PC-9 (cell line): ENCODE measurements around the gene CALD1. TPM values are rescaled to one million over a fixed set of nuclear protein-coding genes. Genes with fewer than 3 reads are reported as not detected.

Source experiments
- BruUV-seq: library from RNA; stranded (reverse); fragments of 400-500 nt; replicated peaks from 2 replicates; lab custom pipeline; 2021; lab: Mats Ljungman, UMichigan
- CTCF ChIA-PET: fragments of 300-600 bp; sonication (Branson Sonifier 250); formaldehyde crosslinking; loops from one replicate; lab custom pipeline; 2022; ENCODE audit warnings: antibody characterized with exemption; lab: Charles Lee
- POLR2A ChIA-PET: fragments of 300-600 bp; sonication (Branson Sonifier 250); formaldehyde crosslinking; loops from one replicate; lab custom pipeline; 2022; ENCODE audit warnings: antibody characterized with exemption; ENCODE audit not compliant: unreplicated experiment; lab: Charles Lee
- DNase-seq, 2 experiments: peaks; one replicate each; pipeline versions ENCODE4 v3.0.0 to v3.0.0-alpha.2; 2015 to 2022; ENCODE audit warnings: mixed read lengths in 1 of 2
- H2AFZ ChIP-seq: fragments of 200-600 bp; sonication (generic); 2 replicates; pipeline ENCODE4 v1.8.1; 2017; ENCODE audit warnings: antibody characterized with exemption
- H3F3A ChIP-seq: fragments of 200-600 bp; sonication (generic); 2 replicates; pipeline ENCODE4 v1.8.1; 2017; ENCODE audit warnings: antibody characterized with exemption, mild to moderate bottlenecking, low read depth; ENCODE audit not compliant: insufficient read depth
- H3K27ac ChIP-seq: fragments of 200-600 bp; sonication (generic); 2 replicates; pipeline ENCODE4 v1.6.1; 2016; ENCODE audit warnings: mixed run types
- H3K27me3 ChIP-seq: fragments of 200-600 bp; sonication (generic); 2 replicates; pipeline ENCODE4 v1.6.1; 2016; ENCODE audit warnings: low read depth, mixed run types; ENCODE audit not compliant: insufficient read depth
- H3K36me3 ChIP-seq: fragments of 200-600 bp; sonication (generic); 2 replicates; pipeline ENCODE4 v1.6.1; 2016; ENCODE audit warnings: low read depth, mixed run types
- H3K4me1 ChIP-seq: fragments of 200-600 bp; sonication (generic); replicated peaks from 2 replicates; pipeline ENCODE4 v1.6.1; 2016; ENCODE audit warnings: mixed run types; ENCODE audit not compliant: insufficient read depth
- H3K4me2 ChIP-seq: fragments of 200-600 bp; sonication (generic); 2 replicates; pipeline ENCODE4 v1.6.1; 2017; ENCODE audit warnings: mixed run types
- H3K4me3 ChIP-seq: fragments of 200-600 bp; sonication (generic); 2 replicates; pipeline ENCODE4 v1.6.1; 2016; ENCODE audit warnings: mixed run types
- H3K79me2 ChIP-seq: fragments of 200-600 bp; sonication (generic); 2 replicates; pipeline ENCODE4 v1.6.1; 2017; ENCODE audit warnings: low read depth, mixed run types
- H3K9me2 ChIP-seq: fragments of 200-600 bp; sonication (generic); 2 replicates; pipeline ENCODE4 v1.8.1; 2017; ENCODE audit warnings: mild to moderate bottlenecking; ENCODE audit not compliant: insufficient read depth
- H3K9me3 ChIP-seq: fragments of 200-600 bp; sonication (generic); 2 replicates; pipeline ENCODE4 v1.8.1; 2016; ENCODE audit warnings: low read depth; ENCODE audit not compliant: insufficient read depth
- H4K20me1 ChIP-seq: fragments of 200-600 bp; sonication (generic); 2 replicates; pipeline ENCODE4 v1.8.1; 2017; ENCODE audit not compliant: insufficient read depth
- CTCF ChIP-seq: fragments of 200-600 bp; sonication (generic); conservative IDR thresholded peaks from 2 replicates; pipeline ENCODE4 v1.6.1; 2017; ENCODE audit warnings: mixed run types, antibody characterized with exemption, mild to moderate bottlenecking, moderate library complexity
- EZH2 ChIP-seq: fragments of 200-600 bp; sonication (generic); IDR thresholded peaks from 2 replicates; pipeline ENCODE4 v1.8.0; 2017; ENCODE audit warnings: antibody characterized with exemption, low read depth
- intact Hi-C: fragments of 100-400 bp; cut with micrococcal nuclease; formaldehyde crosslinking; loops from one replicate; pipeline ENCODE4 v1.10.0; 2022; ENCODE audit not compliant: unreplicated experiment
- total RNA-seq: library from RNA; stranded (reverse); gene quantifications from 2 replicates; pipeline ENCODE4 v1.2.3, GENCODE V29; 2021

The CALD1 gene
- total RNA-seq, 1 experiment from 2014 or later, result 84.4 TPM

DNA sequence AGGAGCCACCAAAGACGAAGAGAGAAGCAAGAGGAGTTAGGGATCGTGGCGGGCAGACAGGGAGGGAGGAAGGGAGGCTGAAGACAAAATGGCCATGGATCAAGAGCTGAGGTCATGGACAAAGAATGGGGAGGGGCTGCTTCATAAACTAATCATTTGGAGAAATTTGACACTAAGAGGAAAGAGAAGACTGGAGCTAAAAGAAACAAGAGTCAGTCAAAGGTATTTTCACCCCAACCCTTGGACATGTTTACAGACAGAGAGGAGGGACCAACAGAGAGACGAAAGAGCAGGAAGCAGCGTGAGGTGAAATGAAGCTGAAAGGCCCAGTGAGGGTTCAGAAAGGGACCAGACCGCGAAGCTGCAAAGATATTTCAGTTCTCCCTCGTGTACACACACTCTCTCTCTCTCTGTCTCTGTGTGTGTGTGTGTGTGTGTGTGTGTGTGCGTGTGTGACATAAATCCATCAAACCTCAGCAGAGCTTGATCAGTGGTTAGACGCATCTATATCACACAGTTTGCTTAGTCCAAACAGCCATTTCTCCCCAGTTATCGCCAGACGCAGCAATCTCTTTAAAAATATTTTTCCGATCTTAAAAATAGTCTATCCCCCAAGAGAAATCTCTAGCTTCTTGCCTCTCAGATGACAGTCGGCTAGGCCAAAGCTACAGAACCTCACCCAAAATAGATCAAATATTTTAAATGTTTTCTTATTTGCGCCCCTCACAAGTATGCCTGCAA is 12.5 kb upstream of the CALD1 start:
- H3K36me3 ChIP-seq, result no peaks in the 10 kb centered on the region
- intact Hi-C loops, result no loop called here
- H3K9me3 ChIP-seq, result no peaks in the 10 kb centered on the region
- no peaks in the 10 kb centered on the region for H4K20me1 ChIP-seq
- H3K4me2 ChIP-seq, result 0 out of 2 replicates have a peak overlapping the region, but pooled peaks have one; percentile 14
- CTCF ChIA-PET, result interaction anchor here (0.6 kb wide), 1 partner anchor 14 kb away, joined by 6 read pairs; no protein-coding TSS in a partner anchor
- no peak overlapping the region for H3K4me3 ChIP-seq
- peak overlapping the region; percentile 70 for H2AFZ ChIP-seq
- BruUV-seq, result no TSS peak
- no peak overlapping the region for H3K27ac ChIP-seq
- H3K27me3 ChIP-seq, result no peaks in the 10 kb centered on the region
- TF ChIP-seq EZH2, result no peak
- TF ChIP-seq CTCF, result no peak
- no peaks in the 10 kb centered on the region for H3F3A ChIP-seq
- H3K4me1 ChIP-seq, result peaks cover 12% of the 10 kb centered on the region; the same call in 1 of the 2 replicates
- H3K79me2 ChIP-seq, result no peaks in the 10 kb centered on the region
- no peaks in the 10 kb centered on the region for H3K9me2 ChIP-seq
- peak in 1 of 2 experiments; percentile 45 for DNase-seq
- POLR2A ChIA-PET, result interaction anchor here (0.6 to 1.0 kb wide), 5 partner anchors 12 to 334 kb away, joined by 3 to 14 read pairs (median 4); partner anchors contain the start of gene AKR1B10

DNA sequence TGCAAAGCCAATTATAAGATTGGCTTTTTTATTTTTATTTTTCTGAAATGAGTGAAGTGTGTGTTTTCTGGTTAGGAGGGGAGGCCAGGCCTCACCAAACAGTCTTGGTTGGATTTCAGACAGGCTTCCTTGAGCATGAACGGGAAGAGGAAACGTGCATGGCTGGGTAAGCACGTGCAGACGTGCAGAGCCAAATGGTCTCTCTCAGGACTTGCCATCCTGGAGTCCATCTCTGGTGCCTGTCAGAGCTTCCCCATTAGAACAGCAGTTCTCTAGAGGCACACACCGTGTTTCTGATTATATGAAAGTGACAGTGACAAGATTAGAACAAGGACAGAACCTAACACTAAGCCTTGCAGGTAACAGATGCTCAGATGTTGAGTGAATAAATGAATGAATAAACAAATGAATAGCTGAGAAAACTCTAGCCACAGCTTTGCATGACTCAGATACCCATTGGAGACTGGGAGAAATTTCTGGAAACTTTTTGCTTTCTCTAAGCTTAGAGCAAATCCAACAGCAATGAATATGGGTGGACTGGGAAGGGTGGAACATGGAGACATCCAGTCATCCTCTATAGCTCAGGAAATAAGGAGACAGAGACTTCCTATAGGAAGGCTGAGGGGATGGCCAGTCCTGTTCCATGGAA is 11.8 kb upstream of the CALD1 start:
- intact Hi-C loops, result no loop called here
- BruUV-seq, result no TSS peak
- Histone ChIP-seq H3F3A (no peaks in the 10 kb centered on the region), H3K9me3 (no peaks in the 10 kb centered on the region), H3K27ac (no peak overlapping the region), H3K79me2 (no peaks in the 10 kb centered on the region), H4K20me1 (no peaks in the 10 kb centered on the region), H3K9me2 (no peaks in the 10 kb centered on the region), H3K4me1 (peaks cover 12% of the 10 kb centered on the region; the same call in 1 of the 2 replicates), H2AFZ (peak overlapping the region; percentile 70; the same call in 1 of the 2 replicates), H3K4me3 (no peak overlapping the region), H3K36me3 (no peaks in the 10 kb centered on the region), H3K4me2 (no peak overlapping the region), H3K27me3 (no peaks in the 10 kb centered on the region)
- no peak for DNase-seq
- ChIA-PET POLR2A (interaction anchor here (0.6 to 1.0 kb wide), 2 partner anchors 11 to 76 kb away, joined by 3 to 14 read pairs; no protein-coding TSS in a partner anchor), CTCF (no interaction called here)
- TF ChIP-seq CTCF (no peak), EZH2 (no peak)

DNA sequence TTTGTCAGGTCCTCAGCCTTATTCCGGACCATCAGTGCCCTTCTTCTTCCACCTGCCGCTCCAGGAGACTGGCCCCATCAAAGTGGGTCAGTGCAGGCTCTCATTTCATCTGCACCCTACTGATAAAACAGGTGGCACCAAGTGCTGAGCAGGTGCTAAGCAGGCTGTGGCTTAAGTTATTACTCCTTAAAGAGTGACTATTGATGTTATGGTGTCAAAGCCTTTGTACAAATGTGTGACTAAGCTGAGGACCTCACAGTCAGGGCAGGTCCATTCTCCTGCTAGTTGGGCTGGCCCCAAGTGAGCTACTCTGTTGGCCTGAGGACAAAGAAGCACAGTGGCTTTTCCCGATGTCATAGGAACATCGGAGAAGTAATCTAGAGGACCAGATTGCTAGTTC is 11.2 kb upstream of the CALD1 start:
- Histone ChIP-seq H3K4me3 (no peak overlapping the region), H3K4me1 (peaks cover 12% of the 10 kb centered on the region; the same call in 1 of the 2 replicates), H4K20me1 (no peaks in the 10 kb centered on the region), H3K27me3 (no peaks in the 10 kb centered on the region), H3K36me3 (no peaks in the 10 kb centered on the region), H3K79me2 (no peaks in the 10 kb centered on the region), H3K27ac (no peak overlapping the region), H3K9me2 (no peaks in the 10 kb centered on the region), H3F3A (no peaks in the 10 kb centered on the region), H3K9me3 (no peaks in the 10 kb centered on the region), H3K4me2 (no peak overlapping the region), H2AFZ (no peak overlapping the region)
- ChIA-PET POLR2A (no interaction called here), CTCF (no interaction called here)
- intact Hi-C loops, result no loop called here
- TF ChIP-seq CTCF (no peak), EZH2 (no peak)
- no peak for DNase-seq
- no TSS peak for BruUV-seq
